ENCODE measurements around the gene VPS54. TPM values are rescaled to one million over a fixed set of nuclear protein-coding genes. Genes with fewer than 3 reads are reported as not detected.

Gene VPS54
- total RNA-seq, 1 experiment from 2014 or later, result 12.4 TPM

GRCh38 chr2:63926815-63927214 lies 92.4 kb downstream of the VPS54 start:
- Histone ChIP-seq H3K9ac (ENCODE audit: low read length) (no peak overlapping the region), H3K27me3 (ENCODE audit: insufficient read depth, low read length) (no peaks in the 10 kb centered on the region), H3K9me3 (ENCODE audit: control insufficient read depth in 1 of 2, insufficient read depth in 1 of 2, low read depth in 1 of 2, low read length in 2 of 2) (no peaks in the 10 kb centered on the region), H3K9me2 (ENCODE audit: insufficient read depth) (no peaks in the 10 kb centered on the region), H2AFZ (ENCODE audit: low read depth, low read length, poor library complexity, severe bottlenecking) (no peak overlapping the region), H3K79me2 (ENCODE audit: insufficient read depth, low read length) (no peaks in the 10 kb centered on the region), H3K4me2 (ENCODE audit: low read length) (no peak overlapping the region), H4K20me1 (ENCODE audit: insufficient read depth) (no peaks in the 10 kb centered on the region), H3K4me1 (ENCODE audit: control insufficient read depth in 1 of 2, insufficient read depth in 2 of 2, low read length in 2 of 2) (no peaks in the 10 kb centered on the region), H3K4me3 (replicated peaks in 1 of 2; ENCODE audit: low read depth in 1 of 2, low read length in 2 of 2) (no peak overlapping the region), H3K36me3 (ENCODE audit: control insufficient read depth in 1 of 2, insufficient read depth in 2 of 2, low read length in 2 of 2) (no peaks in the 10 kb centered on the region), H3K27ac (ENCODE audit: low read depth, low read length) (no peak overlapping the region)
- intact Hi-C loops (cut with micrococcal nuclease), result no loop called here
- DNase-seq (ENCODE audit: low read depth, low spot score), result no peak
- ChIA-PET POLR2A (no interaction called here), CTCF (no interaction called here), RAD21 (ENCODE audit: low non-redundant PET in 1 of 2, low total read pairs in 2 of 2, uncharacterized antibody in 2 of 2, unreplicated experiment in 2 of 2) (no interaction called here)
- no peak for ATAC-seq
- TF ChIP-seq SRF (IDR thresholded peaks at IDR 0.05; ENCODE audit: low read depth), result no peak
- TF ChIP-seq SIN3A (IDR thresholded peaks at IDR 0.05; ENCODE audit: low read depth), result no peak
- no TSS peak for BruUV-seq (replicated peaks)

GRCh38 chr2:63914311-63914710 lies 104.9 kb downstream of the VPS54 start:
- H3K36me3 ChIP-seq (ENCODE audit: control insufficient read depth in 1 of 2, insufficient read depth in 2 of 2, low read length in 2 of 2), result no peaks in the 10 kb centered on the region
- no peaks in the 10 kb centered on the region for H3K79me2 ChIP-seq (ENCODE audit: insufficient read depth, low read length)
- H3K4me1 ChIP-seq (ENCODE audit: control insufficient read depth in 1 of 2, insufficient read depth in 2 of 2, low read length in 2 of 2), result no peaks in the 10 kb centered on the region
- no TSS peak for BruUV-seq (replicated peaks)
- DNase-seq (ENCODE audit: low read depth, low spot score) (no peak), ATAC-seq (no peak)
- H3K4me3 ChIP-seq (replicated peaks in 1 of 2; ENCODE audit: low read depth in 1 of 2, low read length in 2 of 2), result no peak overlapping the region
- ChIA-PET POLR2A (no interaction called here), CTCF (no interaction called here), RAD21 (ENCODE audit: low non-redundant PET in 1 of 2, low total read pairs in 2 of 2, uncharacterized antibody in 2 of 2, unreplicated experiment in 2 of 2) (no interaction called here)
- H3K27ac ChIP-seq (ENCODE audit: low read depth, low read length), result no peak overlapping the region
- H2AFZ ChIP-seq (ENCODE audit: low read depth, low read length, poor library complexity, severe bottlenecking), result no peak overlapping the region
- H3K9ac ChIP-seq (ENCODE audit: low read length), result no peak overlapping the region
- no peak for TF ChIP-seq EZH2 (IDR thresholded peaks at IDR 0.05)
- no peak for TF ChIP-seq SIN3A (IDR thresholded peaks at IDR 0.05; ENCODE audit: low read depth)
- TF ChIP-seq SRF (IDR thresholded peaks at IDR 0.05; ENCODE audit: low read depth), result no peak
- TF ChIP-seq POLR2A (IDR thresholded peaks at IDR 0.05; ENCODE audit: borderline replicate concordance, extremely low read depth, insufficient read depth, insufficient read length), result no peak
- no peak for TF ChIP-seq CEBPB (IDR thresholded peaks at IDR 0.05; ENCODE audit: low read depth)
- TF ChIP-seq SP1 (IDR thresholded peaks at IDR 0.05; ENCODE audit: low read depth), result no peak
- TF ChIP-seq MAX (IDR thresholded peaks at IDR 0.05), result no peak
- TF ChIP-seq YY1 (IDR thresholded peaks at IDR 0.05; ENCODE audit: extremely low read depth, insufficient replicate concordance, low read depth, low read length), result no peak
- no peak for TF ChIP-seq FOSL1 (IDR thresholded peaks at IDR 0.05; ENCODE audit: low read depth)
- no peak for TF ChIP-seq ZFX (IDR thresholded peaks at IDR 0.05)
- TF ChIP-seq EGR1 (IDR thresholded peaks at IDR 0.05; ENCODE audit: low read depth), result no peak
- no peak for TF ChIP-seq ZBTB33 (IDR thresholded peaks at IDR 0.05; ENCODE audit: extremely low read depth, insufficient replicate concordance, low read length)
- H3K9me2 ChIP-seq (ENCODE audit: insufficient read depth), result no peaks in the 10 kb centered on the region
- no peaks in the 10 kb centered on the region for H4K20me1 ChIP-seq (ENCODE audit: insufficient read depth)
- H3K4me2 ChIP-seq (ENCODE audit: low read length), result no peak overlapping the region
- intact Hi-C loops (cut with micrococcal nuclease), result no loop called here
- H3K9me3 ChIP-seq (ENCODE audit: control insufficient read depth in 1 of 2, insufficient read depth in 1 of 2, low read depth in 1 of 2, low read length in 2 of 2), result no peaks in the 10 kb centered on the region
- no peaks in the 10 kb centered on the region for H3K27me3 ChIP-seq (ENCODE audit: insufficient read depth, low read length)
